ENCODE measurements around the gene TMEM147. TPM values are rescaled to one million over a fixed set of nuclear protein-coding genes. Genes with fewer than 3 reads are reported as not detected.

TMEM147 gene
- total RNA-seq, 1 experiment from 2014 or later, result 157 TPM

DNA sequence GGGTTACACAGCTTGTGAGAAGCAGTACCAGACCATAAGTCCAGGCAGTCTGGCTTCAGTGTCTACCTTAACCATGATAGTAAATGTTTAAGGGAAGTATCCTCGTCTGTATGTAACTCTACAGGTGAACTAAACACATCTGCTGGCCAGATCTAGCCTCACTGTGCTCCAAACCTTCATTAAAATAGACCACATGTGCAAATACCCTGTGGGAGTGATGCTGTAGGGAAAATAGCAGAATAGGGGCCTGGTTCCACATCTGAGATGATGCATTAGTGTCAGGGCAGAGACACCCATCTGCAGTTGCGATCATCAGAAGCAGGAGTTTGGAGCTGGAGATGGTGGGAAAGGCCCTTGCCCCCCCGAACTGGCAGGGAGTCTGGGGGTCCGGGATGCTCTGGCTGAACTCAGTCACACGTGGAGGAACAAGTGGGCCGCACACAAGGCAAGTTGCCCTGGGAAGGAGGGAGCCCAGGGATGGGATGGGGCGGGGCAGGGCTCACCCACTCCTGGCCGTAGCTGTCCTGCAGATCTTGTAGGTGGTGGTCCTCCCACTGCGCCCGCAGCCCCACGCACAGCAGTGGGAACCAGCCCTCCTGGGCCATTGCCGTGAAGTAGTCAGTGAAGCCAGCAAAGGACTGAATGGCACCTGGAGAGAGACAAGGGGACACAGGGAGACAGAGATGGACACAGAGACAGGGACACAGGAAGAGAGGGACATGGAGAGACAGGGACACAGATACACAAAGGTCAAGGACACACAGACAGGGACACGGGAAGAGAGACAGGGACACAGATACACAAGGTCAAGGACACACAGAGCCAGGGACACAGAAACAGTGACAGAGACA is 7.3 kb downstream of the TMEM147 start:
- intact Hi-C loops (cut with micrococcal nuclease; ENCODE audit: unreplicated experiment), result loop anchor here (10.0 kb wide), 1 partner anchor 162 kb away; the partner anchor contains the start of gene KMT2B
- ATAC-seq, result no peak
- Histone ChIP-seq H3K27ac (ENCODE audit: low read length) (no peak overlapping the region), H3K9me3 (ENCODE audit: control insufficient read depth, insufficient read depth, low read depth, low read length) (no peaks in the 10 kb centered on the region), H3K4me1 (ENCODE audit: control insufficient read depth, insufficient read depth, low read length) (no peaks in the 10 kb centered on the region), H3K36me3 (ENCODE audit: control insufficient read depth, insufficient read depth, low read length) (no peaks in the 10 kb centered on the region), H3K4me3 (ENCODE audit: low read depth in 2 of 2, low read length in 2 of 2) (no peak overlapping the region), H3K27me3 (ENCODE audit: control insufficient read depth, insufficient read depth, low read length) (no peaks in the 10 kb centered on the region)
- POLR2A ChIA-PET, result no interaction called here
- DNase-seq (ENCODE audit: low read depth, low spot score), result no peak
- TF ChIP-seq POLR2AphosphoS5 (IDR thresholded peaks at IDR 0.05; ENCODE audit: low read depth, low read length) (no peak), SIN3A (IDR thresholded peaks at IDR 0.05; ENCODE audit: borderline replicate concordance, insufficient read depth, low read depth, low read length) (no peak), TCF7L2 (IDR thresholded peaks at IDR 0.05; ENCODE audit: low read depth, low read length) (no peak)
- TF ChIP-seq, protein P1, sequence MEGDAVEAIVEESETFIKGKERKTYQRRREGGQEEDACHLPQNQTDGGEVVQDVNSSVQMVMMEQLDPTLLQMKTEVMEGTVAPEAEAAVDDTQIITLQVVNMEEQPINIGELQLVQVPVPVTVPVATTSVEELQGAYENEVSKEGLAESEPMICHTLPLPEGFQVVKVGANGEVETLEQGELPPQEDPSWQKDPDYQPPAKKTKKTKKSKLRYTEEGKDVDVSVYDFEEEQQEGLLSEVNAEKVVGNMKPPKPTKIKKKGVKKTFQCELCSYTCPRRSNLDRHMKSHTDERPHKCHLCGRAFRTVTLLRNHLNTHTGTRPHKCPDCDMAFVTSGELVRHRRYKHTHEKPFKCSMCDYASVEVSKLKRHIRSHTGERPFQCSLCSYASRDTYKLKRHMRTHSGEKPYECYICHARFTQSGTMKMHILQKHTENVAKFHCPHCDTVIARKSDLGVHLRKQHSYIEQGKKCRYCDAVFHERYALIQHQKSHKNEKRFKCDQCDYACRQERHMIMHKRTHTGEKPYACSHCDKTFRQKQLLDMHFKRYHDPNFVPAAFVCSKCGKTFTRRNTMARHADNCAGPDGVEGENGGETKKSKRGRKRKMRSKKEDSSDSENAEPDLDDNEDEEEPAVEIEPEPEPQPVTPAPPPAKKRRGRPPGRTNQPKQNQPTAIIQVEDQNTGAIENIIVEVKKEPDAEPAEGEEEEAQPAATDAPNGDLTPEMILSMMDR (IDR thresholded peaks at IDR 0.05), result no peak
- TF ChIP-seq, protein P2, sequence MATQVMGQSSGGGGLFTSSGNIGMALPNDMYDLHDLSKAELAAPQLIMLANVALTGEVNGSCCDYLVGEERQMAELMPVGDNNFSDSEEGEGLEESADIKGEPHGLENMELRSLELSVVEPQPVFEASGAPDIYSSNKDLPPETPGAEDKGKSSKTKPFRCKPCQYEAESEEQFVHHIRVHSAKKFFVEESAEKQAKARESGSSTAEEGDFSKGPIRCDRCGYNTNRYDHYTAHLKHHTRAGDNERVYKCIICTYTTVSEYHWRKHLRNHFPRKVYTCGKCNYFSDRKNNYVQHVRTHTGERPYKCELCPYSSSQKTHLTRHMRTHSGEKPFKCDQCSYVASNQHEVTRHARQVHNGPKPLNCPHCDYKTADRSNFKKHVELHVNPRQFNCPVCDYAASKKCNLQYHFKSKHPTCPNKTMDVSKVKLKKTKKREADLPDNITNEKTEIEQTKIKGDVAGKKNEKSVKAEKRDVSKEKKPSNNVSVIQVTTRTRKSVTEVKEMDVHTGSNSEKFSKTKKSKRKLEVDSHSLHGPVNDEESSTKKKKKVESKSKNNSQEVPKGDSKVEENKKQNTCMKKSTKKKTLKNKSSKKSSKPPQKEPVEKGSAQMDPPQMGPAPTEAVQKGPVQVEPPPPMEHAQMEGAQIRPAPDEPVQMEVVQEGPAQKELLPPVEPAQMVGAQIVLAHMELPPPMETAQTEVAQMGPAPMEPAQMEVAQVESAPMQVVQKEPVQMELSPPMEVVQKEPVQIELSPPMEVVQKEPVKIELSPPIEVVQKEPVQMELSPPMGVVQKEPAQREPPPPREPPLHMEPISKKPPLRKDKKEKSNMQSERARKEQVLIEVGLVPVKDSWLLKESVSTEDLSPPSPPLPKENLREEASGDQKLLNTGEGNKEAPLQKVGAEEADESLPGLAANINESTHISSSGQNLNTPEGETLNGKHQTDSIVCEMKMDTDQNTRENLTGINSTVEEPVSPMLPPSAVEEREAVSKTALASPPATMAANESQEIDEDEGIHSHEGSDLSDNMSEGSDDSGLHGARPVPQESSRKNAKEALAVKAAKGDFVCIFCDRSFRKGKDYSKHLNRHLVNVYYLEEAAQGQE (IDR thresholded peaks at IDR 0.05; ENCODE audit: insufficient read depth in 1 of 2, low read depth in 2 of 2, low read length in 1 of 2), result no peak
- CTCF ChIA-PET, result interaction anchor here (0.6 to 0.9 kb wide), 2 partner anchors 89 to 199 kb away, joined by 3 to 5 read pairs; no protein-coding TSS in a partner anchor
- no TSS peak for BruUV-seq (replicated peaks)
- in situ Hi-C loops (cut with HindIII; ENCODE audit: low pct_unique_long_range_greater_than_20kb, low sequenced_read_pairs), result no loop called here

DNA sequence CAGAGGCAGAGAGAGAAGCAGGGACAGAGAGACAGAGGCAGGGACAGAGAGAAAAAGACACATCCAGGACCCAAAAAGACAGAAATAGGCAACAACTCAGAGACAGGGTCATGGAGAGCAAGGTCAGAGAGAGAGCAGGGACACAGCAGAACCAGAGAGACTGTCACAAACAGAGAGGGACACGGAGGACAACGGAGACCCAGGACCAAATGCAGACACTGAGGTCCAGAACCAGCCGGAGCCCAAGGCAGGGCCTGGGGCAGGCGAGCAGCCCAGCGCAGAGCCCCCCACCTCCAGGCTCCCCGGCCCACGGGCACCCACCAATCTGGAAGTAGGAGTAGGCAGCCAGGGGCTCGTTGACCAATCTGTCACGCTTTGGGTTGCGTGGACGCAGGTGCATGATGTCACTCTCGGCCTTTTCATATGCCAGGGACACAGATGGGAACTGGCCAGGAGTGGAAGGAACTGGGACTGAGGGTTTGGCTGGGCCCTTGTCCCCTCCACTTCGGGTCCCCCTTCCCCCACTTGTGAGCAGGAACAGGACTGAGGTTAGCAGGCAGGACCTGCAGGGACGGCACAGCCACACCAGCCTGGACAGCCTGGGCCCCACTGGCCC is 8.1 kb downstream of the TMEM147 start:
- CTCF ChIA-PET, result no interaction called here
- no TSS peak for BruUV-seq (replicated peaks)
- in situ Hi-C loops (cut with HindIII; ENCODE audit: low pct_unique_long_range_greater_than_20kb, low sequenced_read_pairs), result no loop called here

More for the DNA sequence above, 8.1 kb downstream of the TMEM147 start:
- Histone ChIP-seq H3K27ac (ENCODE audit: low read length) (no peak overlapping the region), H3K27me3 (ENCODE audit: control insufficient read depth, insufficient read depth, low read length) (no peaks in the 10 kb centered on the region), H3K36me3 (ENCODE audit: control insufficient read depth, insufficient read depth, low read length) (no peaks in the 10 kb centered on the region), H3K4me3 (ENCODE audit: low read depth in 2 of 2, low read length in 2 of 2) (no peak overlapping the region), H3K9me3 (ENCODE audit: control insufficient read depth, insufficient read depth, low read depth, low read length) (no peaks in the 10 kb centered on the region), H3K4me1 (ENCODE audit: control insufficient read depth, insufficient read depth, low read length) (no peaks in the 10 kb centered on the region)
- DNase-seq (ENCODE audit: low read depth, low spot score) (no peak), ATAC-seq (no peak)
- TF ChIP-seq, protein P2 (IDR thresholded peaks at IDR 0.05; ENCODE audit: insufficient read depth in 1 of 2, low read depth in 2 of 2, low read length in 1 of 2), result no peak
- TF ChIP-seq POLR2AphosphoS5 (IDR thresholded peaks at IDR 0.05; ENCODE audit: low read depth, low read length) (no peak), TCF7L2 (IDR thresholded peaks at IDR 0.05; ENCODE audit: low read depth, low read length) (no peak), SIN3A (IDR thresholded peaks at IDR 0.05; ENCODE audit: borderline replicate concordance, insufficient read depth, low read depth, low read length) (no peak)
- TF ChIP-seq, protein P1 (IDR thresholded peaks at IDR 0.05), result no peak
- POLR2A ChIA-PET, result no interaction called here
- intact Hi-C loops (cut with micrococcal nuclease; ENCODE audit: unreplicated experiment), result loop anchor here (10.0 kb wide), 1 partner anchor 161 kb away; the partner anchor contains the start of gene KMT2B

Measured in Panc1 (cell line).